Ovary (tissue), 10 donors: ENCODE measurements around the gene NRSN2. TPM values are rescaled to one million over a fixed set of nuclear protein-coding genes. Genes with fewer than 3 reads are reported as not detected.

ENCODE experiments used
- DNase-seq, 5 donors: peaks; one replicate each; pipeline ENCODE4 v3.0.0-alpha.2; 2019 to 2020
- H3K27ac ChIP-seq, 2 donors: fragments of 200-600 bp; one replicate each; pipeline versions ENCODE4 v1.5.1 to v1.8.0; 2019 to 2022
- H3K27me3 ChIP-seq: fragments of 200-600 bp; one replicate; pipeline ENCODE4 v1.8.0; 2022
- H3K36me3 ChIP-seq: fragments of 200-600 bp; sonication (generic); one replicate; pipeline ENCODE4 v1.5.1; 2019
- H3K4me1 ChIP-seq: one replicate; pipeline ENCODE4 v1.8.1; 2013; ENCODE audit warnings: mild to moderate bottlenecking, moderate library complexity; ENCODE audit not compliant: insufficient read depth
- H3K4me3 ChIP-seq: fragments of 200-600 bp; sonication (generic); one replicate; pipeline ENCODE4 v1.5.1; 2017
- H3K9me3 ChIP-seq, 2 donors: fragments of 200-600 bp in 1 of 2; sonication (generic) in 1 of 2; one replicate each; pipeline versions ENCODE4 v1.5.1 to v1.8.1; 2013 to 2019; ENCODE audit warnings: mild to moderate bottlenecking in 1 of 2, moderate library complexity in 1 of 2
- EP300 ChIP-seq: sonication (generic); formaldehyde crosslinking; IDR thresholded peaks from one replicate; pipeline ENCODE4 v1.6.1; 2017; ENCODE audit warnings: antibody characterized with exemption
- POLR2A ChIP-seq: fragments of 450-650 bp; IDR thresholded peaks from one replicate; pipeline ENCODE4 v1.6.1; 2017; ENCODE audit warnings: antibody characterized with exemption, mild to moderate bottlenecking, moderate library complexity
- WGBS, 3 donors: extraction: QIAGEN DNeasy Blood & Tissue Kit in 1 of 3; methylation state at CpG; one replicate each; pipeline versions ENCODE4 v1.1.5 to v1.1.7; 2013 to 2017; 5-methylcytosine and 5-hydroxymethylcytosine counted together
- intact Hi-C, 4 donors: fragments of 100-400 bp; cut with DNase I; formaldehyde crosslinking; loops; one replicate each; pipeline versions ENCODE4 v1.11.0 to v1.15.1; 2022 to 2023
- long read RNA-seq, 3 donors: library from polyadenylated mRNA in 2 of 3; unstranded in 2 of 3; transcript quantifications; one replicate each; pipeline ENCODE4 v2.0.0 and lab custom pipeline, GENCODE V29; 2021 to 2026
- polyA plus RNA-seq, 2 donors: library from polyadenylated mRNA; stranded (reverse); fragments of 200-250 nt in 1 of 2; fragments of 350-450 nt in 1 of 2; fragmentation: Illumina TruSeq in 1 of 2; extraction: RNeasy Lipid Tissue Mini Kit (QIAGEN cat#74804) in 1 of 2; gene quantifications; one replicate each; pipeline ENCODE4 v1.2.3, GENCODE V29; 2013 to 2014
- total RNA-seq, 7 donors: library from RNA; depleted of rRNA in 2 of 7; stranded (reverse); fragments of >200 nt in 2 of 7; fragmentation: NEBNext Ultra II Directional in 3 of 7; extraction: Animal tissue kit (Norgen Biotek cat#: 25700) in 3 of 7; gene quantifications; one replicate each; pipeline versions ENCODE4 v1.1.0 to v1.2.4, GENCODE V29; 2016 to 2023
- TF ChIP-seq, protein P1 (sequence below), 3 donors: fragments of 450-650 bp in 2 of 3; fragments of 200-600 bp in 1 of 3; IDR thresholded peaks; one replicate each; pipeline versions ENCODE4 v1.5.1 to v1.8.0; 2016 to 2022; ENCODE audit warnings: antibody characterized with exemption in 3 of 3, mild to moderate bottlenecking in 1 of 3
- donor health status: DM: no; HTN: no; CAD: no; lungs with moderate emphysema.
- donor health status: DM: no; HTN: no; CAD: no.
- donor health status: Bipolar disorder and iron deficiency.
- donor health status: DM: yes; HTN: yes; CAD: no.
- donor health status: DM: no; HTN: no; CAD: no.
- donor health status: DM: yes; HTN: yes; CAD: no.

The NRSN2 gene, protein sequence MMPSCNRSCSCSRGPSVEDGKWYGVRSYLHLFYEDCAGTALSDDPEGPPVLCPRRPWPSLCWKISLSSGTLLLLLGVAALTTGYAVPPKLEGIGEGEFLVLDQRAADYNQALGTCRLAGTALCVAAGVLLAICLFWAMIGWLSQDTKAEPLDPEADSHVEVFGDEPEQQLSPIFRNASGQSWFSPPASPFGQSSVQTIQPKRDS
- total RNA-seq = 10 to 100 TPM; 20.5 to 77.9 (median 43.8) TPM
- 10 to 100 TPM; 32.4 to 36.7 TPM for polyA plus RNA-seq
- long read RNA-seq, donor 1, transcript NRSN2-202 (4 exons, 2,088 nt) = major isoform, 9 of 28 reads
- long read RNA-seq, donor 1, partial matches to known transcripts = 14 of 28 reads
- long read RNA-seq, donor 1, other reads (novel, unspliced or antisense) = 3 of 28 reads
- long read RNA-seq, donor 2, transcript NRSN2-202 (4 exons, 2,088 nt) = major isoform, 20 of 25 reads
- long read RNA-seq, donor 2, partial matches to known transcripts = 0 of 25 reads
- long read RNA-seq, donor 2, other reads (novel, unspliced or antisense) = 0 of 25 reads
- long read RNA-seq, donor 3, transcript NRSN2-202 (4 exons, 2,088 nt) = major isoform, 60 of 125 reads
- long read RNA-seq, donor 3, transcript NRSN2-204 (3 exons, 846 nt) = minor isoform, 13 of 125 reads
- long read RNA-seq, donor 3, partial matches to known transcripts = 9 of 125 reads
- long read RNA-seq, donor 3, other reads (novel, unspliced or antisense) = 37 of 125 reads

DNA sequence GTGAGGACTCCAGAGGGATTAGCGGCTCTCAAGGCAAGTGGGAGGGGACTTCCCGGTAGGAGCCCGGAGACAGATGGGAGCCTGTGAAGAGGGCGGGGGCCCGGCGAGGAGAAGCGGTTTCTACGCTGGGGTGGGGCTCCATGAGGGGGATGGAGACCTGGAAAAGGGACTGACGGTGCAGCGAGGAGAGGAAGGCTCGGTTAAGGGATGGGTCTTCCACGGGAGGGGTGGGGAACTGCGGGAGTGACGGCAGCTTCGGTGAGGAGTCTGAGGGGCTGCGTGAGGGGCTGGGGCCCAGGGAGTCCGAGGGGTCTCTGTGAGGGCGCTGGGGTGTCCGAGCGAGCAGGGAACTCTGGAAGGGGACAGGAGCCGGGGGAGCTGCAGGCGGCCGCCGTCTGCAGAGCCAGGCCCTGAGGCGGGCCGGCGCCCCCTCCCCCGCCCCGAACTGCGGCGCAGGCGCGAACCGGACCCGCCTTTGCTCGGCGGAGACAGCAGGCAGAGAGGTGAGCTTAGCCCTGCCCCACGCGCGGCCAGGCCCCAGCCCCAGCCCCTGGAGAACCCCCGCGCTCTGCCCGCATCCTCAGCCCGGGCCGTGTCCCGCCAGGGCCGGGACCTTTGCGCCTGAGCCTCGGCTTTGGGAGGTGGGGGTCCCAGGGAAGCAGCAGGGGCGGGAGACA is at the start of gene NRSN2:
Gene NRSN2, plus strand, starts transcription at position 472 of the 677 bp plus-strand sequence. CDS start 2,533 bp downstream, outside the sequence.
- no peak for TF ChIP-seq EP300
- TF ChIP-seq, protein P1, sequence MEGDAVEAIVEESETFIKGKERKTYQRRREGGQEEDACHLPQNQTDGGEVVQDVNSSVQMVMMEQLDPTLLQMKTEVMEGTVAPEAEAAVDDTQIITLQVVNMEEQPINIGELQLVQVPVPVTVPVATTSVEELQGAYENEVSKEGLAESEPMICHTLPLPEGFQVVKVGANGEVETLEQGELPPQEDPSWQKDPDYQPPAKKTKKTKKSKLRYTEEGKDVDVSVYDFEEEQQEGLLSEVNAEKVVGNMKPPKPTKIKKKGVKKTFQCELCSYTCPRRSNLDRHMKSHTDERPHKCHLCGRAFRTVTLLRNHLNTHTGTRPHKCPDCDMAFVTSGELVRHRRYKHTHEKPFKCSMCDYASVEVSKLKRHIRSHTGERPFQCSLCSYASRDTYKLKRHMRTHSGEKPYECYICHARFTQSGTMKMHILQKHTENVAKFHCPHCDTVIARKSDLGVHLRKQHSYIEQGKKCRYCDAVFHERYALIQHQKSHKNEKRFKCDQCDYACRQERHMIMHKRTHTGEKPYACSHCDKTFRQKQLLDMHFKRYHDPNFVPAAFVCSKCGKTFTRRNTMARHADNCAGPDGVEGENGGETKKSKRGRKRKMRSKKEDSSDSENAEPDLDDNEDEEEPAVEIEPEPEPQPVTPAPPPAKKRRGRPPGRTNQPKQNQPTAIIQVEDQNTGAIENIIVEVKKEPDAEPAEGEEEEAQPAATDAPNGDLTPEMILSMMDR (IDR thresholded peaks at IDR 0.05) = no peak
- TF ChIP-seq POLR2A = peak; percentile 63
- peak within 1 kb of the TSS; percentile 80 for H3K4me3 ChIP-seq
- intact Hi-C loops = no loop called here
- H3K4me1 ChIP-seq = peaks cover 7% of the 10 kb centered on the region
- WGBS, 3 donors = 0 to 1% (median 1%) methylated on average over 32 to 50 of the region's 50 CpGs
- H3K27ac ChIP-seq = peak within 1 kb of the TSS; percentile 69 to 98
- H3K9me3 ChIP-seq = no peaks in the 10 kb centered on the region
- no peaks in the 10 kb centered on the region for H3K27me3 ChIP-seq
- DNase-seq = peak; percentile 72 to 85 (median 82)
- no peaks in the 10 kb centered on the region for H3K36me3 ChIP-seq

DNA sequence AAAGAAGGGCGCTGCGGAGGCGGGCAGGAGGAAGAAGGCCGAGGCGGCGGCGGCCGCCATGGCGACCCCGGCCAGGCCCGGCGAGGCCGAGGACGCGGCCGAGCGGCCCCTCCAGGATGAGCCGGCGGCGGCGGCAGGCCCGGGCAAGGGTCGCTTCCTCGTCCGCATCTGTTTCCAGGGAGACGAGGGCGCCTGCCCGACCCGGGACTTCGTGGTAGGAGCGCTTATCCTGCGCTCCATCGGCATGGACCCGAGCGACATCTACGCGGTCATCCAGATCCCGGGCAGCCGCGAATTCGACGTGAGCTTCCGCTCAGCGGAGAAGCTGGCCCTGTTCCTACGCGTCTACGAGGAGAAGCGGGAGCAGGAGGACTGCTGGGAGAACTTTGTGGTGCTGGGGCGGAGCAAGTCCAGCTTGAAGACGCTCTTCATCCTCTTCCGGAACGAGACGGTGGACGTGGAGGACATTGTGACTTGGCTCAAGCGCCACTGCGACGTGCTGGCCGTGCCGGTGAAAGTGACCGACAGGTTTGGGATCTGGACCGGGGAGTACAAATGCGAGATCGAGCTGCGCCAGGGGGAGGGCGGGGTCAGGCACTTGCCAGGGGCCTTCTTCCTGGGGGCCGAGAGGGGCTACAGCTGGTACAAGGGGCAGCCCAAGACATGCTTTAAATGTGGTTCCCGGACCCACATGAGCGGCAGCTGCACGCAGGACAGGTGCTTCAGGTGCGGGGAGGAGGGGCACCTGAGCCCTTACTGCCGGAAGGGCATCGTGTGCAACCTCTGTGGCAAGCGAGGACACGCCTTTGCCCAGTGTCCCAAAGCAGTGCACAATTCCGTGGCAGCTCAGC is 48.8 kb upstream of the NRSN2 start:
- WGBS, 3 donors = 0% methylated on average over 67 to 75 of the region's 75 CpGs
- intact Hi-C loops = loop anchor here in 1 of 4 donors (1.0 kb wide), 1 partner anchor 27 kb away; the partner anchor contains the start of gene SOX12
- TF ChIP-seq, protein P1 (IDR thresholded peaks at IDR 0.05) = no peak
- TF ChIP-seq POLR2A = peak; percentile 18
- TF ChIP-seq EP300 = no peak
- DNase-seq = peak; percentile 51 to 71 (median 62)
- peaks cover 15% of the 10 kb centered on the region for H3K4me1 ChIP-seq
- no peaks in the 10 kb centered on the region for H3K9me3 ChIP-seq
- no peaks in the 10 kb centered on the region for H3K36me3 ChIP-seq
- H3K27ac ChIP-seq = peak overlapping the region; percentile 97 to 98
- no peaks in the 10 kb centered on the region for H3K27me3 ChIP-seq
- peak overlapping the region; percentile 70 for H3K4me3 ChIP-seq

DNA sequence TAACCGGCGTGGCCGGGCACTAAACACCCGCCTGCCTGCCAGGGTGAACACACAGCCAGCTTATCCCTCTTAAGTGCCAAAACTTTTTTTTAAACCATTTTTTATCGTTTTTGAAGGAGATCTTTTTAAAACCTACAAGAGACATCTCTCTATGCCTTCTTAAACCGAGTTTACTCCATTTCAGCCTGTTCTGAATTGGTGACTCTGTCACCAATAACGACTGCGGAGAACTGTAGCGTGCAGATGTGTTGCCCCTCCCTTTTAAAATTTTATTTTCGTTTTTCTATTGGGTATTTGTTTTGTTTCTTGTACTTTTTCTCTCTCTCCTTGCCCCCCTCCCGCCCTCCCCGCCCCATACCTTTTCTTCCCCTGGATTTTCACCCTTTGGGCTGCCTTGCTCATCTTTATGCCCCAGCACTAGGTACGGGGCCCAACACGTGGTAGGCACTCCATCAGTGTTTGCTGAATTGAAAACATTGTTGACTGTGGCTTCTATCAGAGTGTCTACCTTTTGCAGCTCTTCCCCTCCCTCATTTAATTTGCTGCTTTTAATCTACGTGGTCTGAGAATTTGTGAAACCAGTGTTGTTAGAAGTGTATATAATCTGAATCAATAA is 48.0 kb upstream of the NRSN2 start:
- DNase-seq = no peak
- Histone ChIP-seq H3K27me3 (no peaks in the 10 kb centered on the region), H3K36me3 (no peaks in the 10 kb centered on the region), H3K4me1 (peaks cover 15% of the 10 kb centered on the region), H3K27ac (peak overlapping the region; percentile 97 to 98), H3K9me3 (no peaks in the 10 kb centered on the region), H3K4me3 (peak overlapping the region; percentile 70)
- intact Hi-C loops = no loop called here
- TF ChIP-seq, protein P1 (IDR thresholded peaks at IDR 0.05) = no peak
- no peak for TF ChIP-seq POLR2A
- no peak for TF ChIP-seq EP300
- 2 to 3% (median 2%) methylated on average over 15 of the region's 15 CpGs for WGBS, 3 donors
